PC-3 (cell line): ENCODE measurements around the gene ZNF45.

Source experiments
- CTCF ChIP-seq: fragments of 300-600 bp; sonication (generic); conservative IDR thresholded peaks from 2 replicates; pipeline ENCODE4 v1.5.1; 2017; ENCODE audit warnings: antibody characterized with exemption, low read depth, mild to moderate bottlenecking, low read length
- EZH2 ChIP-seq: fragments of 300-600 bp; sonication (generic); IDR thresholded peaks from one replicate; pipeline ENCODE4 v1.6.1; 2017; ENCODE audit warnings: antibody characterized with exemption, mild to moderate bottlenecking, low read length; ENCODE audit not compliant: unreplicated experiment
- EZH2phosphoT487 ChIP-seq: fragments of 300-600 bp; sonication (generic); IDR thresholded peaks from 2 replicates; pipeline ENCODE4 v1.6.1; 2018; ENCODE audit warnings: mild to moderate bottlenecking, antibody characterized with exemption, low read length, borderline replicate concordance

DNA sequence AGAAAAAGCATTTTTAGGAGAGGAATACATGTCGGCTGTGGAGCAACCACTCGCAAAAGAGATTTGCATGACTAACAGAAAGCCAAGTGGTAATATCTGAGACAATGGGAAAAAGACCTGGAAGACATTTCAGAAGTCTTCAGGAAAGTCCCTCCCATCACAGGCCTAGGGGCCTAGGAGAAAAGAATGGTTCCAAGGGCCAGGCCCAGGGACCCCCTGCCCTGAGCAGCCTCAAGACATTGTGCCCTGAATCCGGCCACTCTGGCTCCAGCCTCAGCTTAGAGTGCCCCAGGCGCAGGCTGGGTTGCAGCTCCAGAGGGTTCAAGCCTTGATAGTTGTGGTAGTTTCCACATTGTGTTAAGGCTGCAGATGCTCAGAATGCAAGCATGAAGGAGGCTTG lies 25.3 kb upstream of the ZNF45 start:
- TF ChIP-seq EZH2 (no peak), CTCF (no peak), EZH2phosphoT487 (no peak)
